ENCODE data around the gene CDC5L. TPM values are rescaled to one million over a fixed set of nuclear protein-coding genes. Genes with fewer than 3 reads are reported as not detected.

CDC5L gene
- total RNA-seq, 1 experiment from 2014 or later, result 43.9 TPM

DNA sequence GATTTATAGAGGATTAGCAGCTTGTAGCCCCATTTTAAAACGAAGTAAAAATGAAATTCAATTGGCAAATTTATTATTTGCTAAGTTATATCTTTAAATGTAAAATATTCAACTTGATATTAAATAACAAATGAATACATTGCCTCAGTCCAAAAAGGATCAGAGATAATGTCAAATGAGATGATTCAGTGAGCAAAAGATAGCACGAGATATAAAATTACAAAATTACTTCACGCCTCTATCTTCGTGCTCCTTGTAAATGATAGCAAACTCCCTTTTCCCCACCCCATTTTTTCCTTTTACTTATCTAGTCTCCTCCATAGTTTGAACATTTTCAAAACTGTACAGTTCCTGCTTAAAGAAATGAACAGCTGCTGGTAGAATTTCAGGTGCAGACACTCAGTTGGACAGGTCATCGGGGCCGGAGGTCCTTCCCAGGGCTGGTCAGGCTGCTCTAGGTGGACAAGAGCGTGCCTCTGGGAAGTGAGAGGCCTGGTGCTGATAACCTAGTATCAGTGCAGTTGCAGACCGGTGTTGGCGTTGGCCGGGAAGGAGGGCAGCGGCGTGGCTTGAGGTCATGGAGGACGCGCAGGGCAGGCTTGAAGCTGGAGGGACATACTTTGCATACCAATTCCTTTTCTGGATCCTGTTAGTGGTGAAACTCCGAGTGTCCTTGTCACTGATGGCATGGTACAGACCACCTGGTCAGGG is 83.9 kb downstream of the CDC5L start:
- Histone ChIP-seq H3K36me3 (ENCODE audit: insufficient read depth, low read length, poor library complexity, severe bottlenecking) (no peaks in the 10 kb centered on the region), H3K4me3 (ENCODE audit: low read depth, low read length, poor library complexity, severe bottlenecking) (no peak overlapping the region), H3K27me3 (replicated peaks; ENCODE audit: insufficient read depth, low read depth, low read length, poor library complexity) (no peaks in the 10 kb centered on the region), H3K4me1 (ENCODE audit: insufficient read depth, low read length, poor library complexity, severe bottlenecking) (no peaks in the 10 kb centered on the region), H3K27ac (ENCODE audit: low read depth, low read length, poor library complexity, severe bottlenecking) (no peak overlapping the region), H3K9me3 (ENCODE audit: low read depth, low read length, poor library complexity, severe bottlenecking) (no peaks in the 10 kb centered on the region)
- CTCF ChIA-PET, result interaction anchor here (0.5 kb wide), 1 partner anchor 523 kb away, joined by 4 read pairs; no protein-coding TSS in a partner anchor
- POLR2A ChIA-PET (ENCODE audit: low non-redundant PET), result interaction anchor here (0.6 kb wide), 1 partner anchor 1470 kb away, joined by 4 read pairs; no protein-coding TSS in a partner anchor
- BruUV-seq (replicated peaks), result no TSS peak
- no peak for DNase-seq (ENCODE audit: low spot score)
- TF ChIP-seq CTCF (conservative IDR thresholded peaks at IDR 0.05; ENCODE audit: low read depth, low read length) (no peak), EZH2 (IDR thresholded peaks at IDR 0.05; ENCODE audit: borderline replicate concordance, low read depth, low read length, poor library complexity, severe bottlenecking) (no peak)
- intact Hi-C loops (cut with micrococcal nuclease; ENCODE audit: unreplicated experiment), result loop anchor here (10.0 kb wide), 1 partner anchor 1243 kb away; no protein-coding TSS in a partner anchor

GRCh38 chr6:44472250-44472945 is 84.9 kb downstream of the CDC5L start:
- no peak for TF ChIP-seq EZH2 (IDR thresholded peaks at IDR 0.05; ENCODE audit: borderline replicate concordance, low read depth, low read length, poor library complexity, severe bottlenecking)
- no peak for TF ChIP-seq CTCF (conservative IDR thresholded peaks at IDR 0.05; ENCODE audit: low read depth, low read length)
- no peaks in the 10 kb centered on the region for H3K4me1 ChIP-seq (ENCODE audit: insufficient read depth, low read length, poor library complexity, severe bottlenecking)
- DNase-seq (ENCODE audit: low spot score), result no peak
- no peak overlapping the region for H3K4me3 ChIP-seq (ENCODE audit: low read depth, low read length, poor library complexity, severe bottlenecking)
- POLR2A ChIA-PET (ENCODE audit: low non-redundant PET), result no interaction called here
- H3K36me3 ChIP-seq (ENCODE audit: insufficient read depth, low read length, poor library complexity, severe bottlenecking), result no peaks in the 10 kb centered on the region
- no peak overlapping the region for H3K27ac ChIP-seq (ENCODE audit: low read depth, low read length, poor library complexity, severe bottlenecking)
- no peaks in the 10 kb centered on the region for H3K9me3 ChIP-seq (ENCODE audit: low read depth, low read length, poor library complexity, severe bottlenecking)
- CTCF ChIA-PET, result no interaction called here
- intact Hi-C loops (cut with micrococcal nuclease; ENCODE audit: unreplicated experiment), result loop anchor here (10.0 kb wide), 1 partner anchor 1242 kb away; no protein-coding TSS in a partner anchor
- no peaks in the 10 kb centered on the region for H3K27me3 ChIP-seq (replicated peaks; ENCODE audit: insufficient read depth, low read depth, low read length, poor library complexity)
- no TSS peak for BruUV-seq (replicated peaks)

- BruUV-seq (replicated peaks), result no TSS peak
- H3K9me3 ChIP-seq (ENCODE audit: low read depth, low read length, poor library complexity, severe bottlenecking), result no peaks in the 10 kb centered on the region
- DNase-seq (ENCODE audit: low spot score), result no peak
These were observed 86.1 kb downstream of the CDC5L start for GRCh38 chr6:44473393-44474189.

More at GRCh38 chr6:44473393-44474189, 86.1 kb downstream of the CDC5L start:
- Histone ChIP-seq H3K27ac (ENCODE audit: low read depth, low read length, poor library complexity, severe bottlenecking) (no peak overlapping the region), H3K4me1 (ENCODE audit: insufficient read depth, low read length, poor library complexity, severe bottlenecking) (no peaks in the 10 kb centered on the region), H3K27me3 (replicated peaks; ENCODE audit: insufficient read depth, low read depth, low read length, poor library complexity) (no peaks in the 10 kb centered on the region), H3K36me3 (ENCODE audit: insufficient read depth, low read length, poor library complexity, severe bottlenecking) (no peaks in the 10 kb centered on the region), H3K4me3 (ENCODE audit: low read depth, low read length, poor library complexity, severe bottlenecking) (no peak overlapping the region)
- CTCF ChIA-PET, result no interaction called here
- POLR2A ChIA-PET (ENCODE audit: low non-redundant PET), result no interaction called here
- no peak for TF ChIP-seq EZH2 (IDR thresholded peaks at IDR 0.05; ENCODE audit: borderline replicate concordance, low read depth, low read length, poor library complexity, severe bottlenecking)
- no peak for TF ChIP-seq CTCF (conservative IDR thresholded peaks at IDR 0.05; ENCODE audit: low read depth, low read length)
- intact Hi-C loops (cut with micrococcal nuclease; ENCODE audit: unreplicated experiment), result loop anchor here (10.0 kb wide), 1 partner anchor 1241 kb away; no protein-coding TSS in a partner anchor

Data from A673 (cell line).